Esophagus mucosa (tissue), 1 donor: ENCODE data around the gene OLAH. TPM values are rescaled to one million over a fixed set of nuclear protein-coding genes. Genes with fewer than 3 reads are reported as not detected.
A peak's percentile ranks its signal among the peaks of the same experiment; 100 is the strongest.
"Not testable (repeated sequence)": the region's sequence is repeated elsewhere in the genome, so short reads cannot be mapped to it uniquely, and the experiment has no call there.

Experiments
- ATAC-seq: fragments of 200-7000 bp; cut with Tn5 transposase; one replicate; pipeline ENCODE4 v1.9.1; 2020
- total RNA-seq: library from RNA; stranded (reverse); gene quantifications from one replicate; pipeline ENCODE4 v1.2.4, GENCODE V29; 2023
- donor health status: DM: yes; HTN: yes; CAD: no.

Gene OLAH
- total RNA-seq = 11.7 TPM

GRCh38 chr10:15043674-15044073 is at the start of gene OLAH:
TSS of gene OLAH (plus strand) at chr10:15043943. CDS start at chr10:15047289, 3,346 bp downstream.
- peak; percentile 46 for ATAC-seq

- ATAC-seq = no peak
Observed at GRCh38 chr10:14995964-14996565, 47.7 kb upstream of the OLAH start.

GRCh38 chr10:15013530-15013929 is 30.2 kb upstream of the OLAH start:
- peak; percentile 98 for ATAC-seq

- no peak for ATAC-seq
Observed at GRCh38 chr10:15015451-15015850, 28.3 kb upstream of the OLAH start.

- peak; percentile 34 for ATAC-seq
Observed at GRCh38 chr10:15020966-15021365, 22.8 kb upstream of the OLAH start.

DNA sequence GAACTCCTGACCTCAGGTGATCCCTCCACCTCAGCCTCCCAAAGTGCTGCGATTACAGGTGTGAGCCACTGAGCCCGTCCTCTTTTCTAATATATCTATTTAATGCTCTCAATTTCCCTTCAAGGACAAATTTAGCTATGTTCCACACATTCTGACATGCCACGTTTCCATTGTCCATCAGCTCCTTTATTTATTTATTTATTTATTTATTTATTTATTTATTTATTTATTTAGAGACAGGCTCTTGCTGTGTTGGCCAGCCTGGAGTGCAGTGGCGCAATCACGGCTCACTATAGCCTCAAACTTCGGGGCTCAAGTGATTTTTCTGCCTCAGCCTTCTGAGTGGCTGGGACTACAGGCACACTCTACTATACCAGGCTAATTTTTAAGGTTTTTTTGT is 20.7 kb upstream of the OLAH start:
- ATAC-seq = not testable (repeated sequence)

DNA sequence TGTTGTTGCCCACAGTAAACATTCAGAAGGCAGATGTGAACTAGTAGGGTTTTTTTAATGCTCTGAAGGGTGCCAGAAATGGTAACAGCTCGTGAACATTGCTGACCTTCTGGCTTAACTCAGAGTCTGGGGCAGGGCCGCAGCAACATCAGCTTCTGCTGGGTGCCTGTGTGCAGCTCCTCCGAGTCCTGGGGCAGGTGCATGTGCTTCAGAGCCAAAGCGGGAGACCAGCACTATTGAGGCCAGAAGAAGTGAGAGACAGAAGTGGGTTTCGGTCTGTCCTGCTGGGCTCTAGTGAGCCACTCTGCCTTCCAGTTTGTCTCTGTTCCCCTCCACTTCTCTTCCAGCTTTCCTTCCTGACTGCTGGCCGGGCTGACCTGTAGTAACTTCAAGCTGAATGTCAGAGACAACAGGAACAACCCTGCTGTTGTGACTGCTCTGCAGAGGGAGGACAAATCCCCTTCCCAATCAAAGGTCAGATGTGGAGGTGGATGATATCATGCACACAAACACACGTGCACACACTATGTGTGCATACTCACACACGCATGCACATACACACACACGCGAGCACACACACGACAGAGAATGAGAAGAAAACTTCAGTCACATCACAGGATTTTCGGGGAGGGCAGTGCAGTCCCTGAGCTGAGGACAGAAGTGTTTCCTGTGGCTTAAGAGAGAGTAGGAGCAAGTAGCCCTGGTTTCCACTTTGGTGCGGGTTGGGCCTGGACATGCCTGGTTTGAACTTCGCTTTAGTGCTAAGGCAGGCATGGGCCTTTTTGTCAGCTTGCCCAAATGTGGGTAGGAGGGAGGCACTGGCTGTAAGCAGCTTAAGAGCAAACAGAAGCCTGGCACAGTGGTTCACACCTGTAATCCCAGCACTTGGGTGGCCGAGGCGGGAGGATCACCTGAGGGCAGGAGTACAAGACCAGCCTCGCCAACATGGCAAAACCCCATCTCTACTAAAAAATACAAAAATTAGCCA is 19.4 kb upstream of the OLAH start:
- ATAC-seq = peak; percentile 84

DNA sequence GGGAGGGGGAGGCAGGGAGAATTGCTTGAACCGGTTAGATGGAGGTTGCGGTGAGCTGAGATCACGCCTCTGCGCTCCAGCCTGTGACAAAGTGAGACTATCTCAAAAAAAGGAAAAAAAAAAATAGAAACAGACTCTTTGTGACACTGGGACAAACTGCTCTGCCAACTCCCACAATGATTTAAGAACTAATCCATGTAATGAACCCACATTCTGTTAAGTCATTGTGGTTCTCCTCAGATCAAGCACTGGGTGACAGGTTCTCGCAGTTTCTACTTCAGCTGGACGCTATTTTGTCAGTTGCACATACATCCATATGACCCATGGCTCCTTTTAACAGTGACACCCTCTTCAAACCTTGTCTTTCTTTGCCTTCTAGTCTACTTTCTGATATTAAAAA is 18.7 kb upstream of the OLAH start:
- peak; percentile 48 for ATAC-seq

DNA sequence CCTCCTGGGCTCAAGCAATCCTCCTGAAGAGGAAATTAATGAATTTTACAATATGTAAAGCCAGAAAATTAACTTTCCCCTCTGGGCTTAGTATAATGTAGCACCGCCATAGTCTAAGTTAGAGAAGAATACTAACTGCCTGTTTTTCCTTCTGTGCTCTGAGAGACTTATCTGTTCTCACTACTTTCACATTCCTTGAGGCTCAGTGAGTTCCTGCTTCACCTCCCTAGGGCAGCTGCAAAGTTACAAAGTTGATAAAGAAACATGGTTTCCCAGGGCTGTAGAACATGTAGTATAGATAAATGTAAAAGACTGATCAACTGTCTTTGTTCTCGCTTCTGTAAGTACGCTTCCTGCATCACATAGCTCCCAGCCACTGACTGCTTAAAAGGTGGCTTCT is 16.0 kb upstream of the OLAH start:
- ATAC-seq = no peak

- no peak for ATAC-seq
Observed at GRCh38 chr10:15035385-15036301, 8.1 kb upstream of the OLAH start.

- no peak for ATAC-seq
Observed at GRCh38 chr10:15037691-15038090, 6.1 kb upstream of the OLAH start.

DNA sequence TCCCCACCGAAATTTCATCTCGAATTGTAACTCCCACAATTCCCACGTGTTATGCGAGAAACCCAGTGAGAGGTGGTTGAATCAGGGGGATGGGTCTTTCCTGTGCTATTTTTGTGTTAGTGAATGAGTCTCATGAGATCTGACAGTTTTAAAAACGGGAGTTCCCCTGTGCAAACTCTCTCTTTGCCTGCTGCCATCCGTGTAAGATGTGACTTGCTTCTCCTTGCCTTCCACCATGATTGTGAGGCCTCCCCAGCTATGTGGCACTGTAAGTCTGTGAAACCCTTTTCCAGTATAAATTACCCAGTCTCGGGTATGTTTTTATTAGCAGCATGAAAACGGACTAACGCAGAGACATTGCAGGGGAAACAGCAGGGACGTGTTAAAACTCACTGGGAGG is 5.3 kb upstream of the OLAH start:
- no peak for ATAC-seq

- peak; percentile 48 for ATAC-seq
Observed at GRCh38 chr10:15045380-15045779, 1.6 kb downstream of the OLAH start.

- no peak for ATAC-seq
Observed at GRCh38 chr10:15046626-15047025, 2.9 kb downstream of the OLAH start.

GRCh38 chr10:15049533-15049932 is 5.8 kb downstream of the OLAH start:
- no peak for ATAC-seq

GRCh38 chr10:15052121-15052520 is 8.4 kb downstream of the OLAH start:
- ATAC-seq = no peak

GRCh38 chr10:15053061-15053460 is 9.3 kb downstream of the OLAH start:
- no peak for ATAC-seq

GRCh38 chr10:15058689-15059088 is 14.9 kb downstream of the OLAH start:
- ATAC-seq = no peak

- no peak for ATAC-seq
Observed at GRCh38 chr10:15059914-15060313, 16.2 kb downstream of the OLAH start.

GRCh38 chr10:15060638-15061037 is 16.9 kb downstream of the OLAH start:
- no peak for ATAC-seq

DNA sequence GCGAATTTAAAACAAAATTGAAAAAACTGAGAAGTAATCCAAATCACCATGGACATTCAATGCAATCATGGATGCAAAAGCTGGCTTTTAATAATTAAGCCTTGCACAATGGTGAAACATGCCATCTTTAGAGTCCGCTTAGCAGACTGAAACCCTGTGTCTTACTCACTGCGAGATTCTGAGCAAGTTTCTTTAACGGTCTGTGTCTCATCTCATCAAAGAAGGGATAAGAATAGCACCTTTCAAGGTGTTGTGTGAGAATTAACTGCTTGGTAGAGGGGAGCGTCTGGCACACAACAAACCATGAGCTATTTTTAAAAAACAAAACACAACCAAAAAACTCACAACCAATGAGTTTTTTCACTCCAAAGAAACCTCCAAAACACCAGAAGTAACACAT is 23.4 kb downstream of the OLAH start:
- no peak for ATAC-seq

DNA sequence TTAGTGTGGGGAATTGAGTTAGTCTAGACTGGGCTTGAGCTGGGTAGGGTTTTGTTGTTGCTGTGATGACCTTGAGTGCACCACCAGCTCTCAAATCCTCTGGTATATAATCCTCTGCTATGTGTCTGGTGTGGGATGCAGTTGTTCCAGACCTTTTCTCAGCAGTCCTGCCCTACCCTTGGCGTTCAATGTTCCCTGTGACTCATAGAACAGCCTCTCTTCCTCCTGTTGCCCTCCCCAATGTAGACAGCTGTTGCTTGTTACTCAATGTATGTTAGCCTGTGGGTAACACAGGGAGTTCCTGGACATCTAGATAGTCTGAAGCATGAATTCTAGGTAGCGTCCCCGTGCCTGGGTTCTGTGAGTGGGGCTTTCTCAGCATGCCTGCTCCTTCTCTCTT is 25.1 kb downstream of the OLAH start:
- peak; percentile 90 for ATAC-seq

DNA sequence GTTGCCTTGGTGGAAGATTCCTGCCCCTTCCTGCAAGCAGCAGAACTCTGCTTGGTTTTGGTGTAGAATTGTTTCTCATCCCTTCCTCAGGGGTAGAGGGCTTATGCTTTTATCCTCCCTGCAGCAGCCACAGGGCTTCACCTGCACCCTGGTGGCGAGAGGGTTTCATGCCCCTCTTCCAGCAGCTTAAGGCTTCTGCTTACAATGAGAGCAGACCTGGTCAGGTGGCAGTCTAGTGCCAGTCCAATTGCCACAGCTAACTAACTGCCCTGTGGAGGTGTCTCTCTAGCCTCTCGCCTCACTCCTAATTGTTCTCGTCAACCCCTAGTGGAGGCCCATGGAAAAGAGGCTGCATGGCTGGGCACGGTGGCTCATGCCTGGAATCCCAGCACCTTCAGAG is 25.5 kb downstream of the OLAH start:
- no peak for ATAC-seq
